MM.1S (cell line): ENCODE data around the gene TFDP2.

Experiments
- DNase-seq: peaks from one replicate; pipeline ENCODE4 v3.0.0-alpha.2; 2015
- H2AFZ ChIP-seq: fragments of 300-600 bp; sonication (generic); 2 replicates; pipeline ENCODE4 v1.6.0; 2016; ENCODE audit warnings: antibody characterized with exemption, low read length
- H3F3A ChIP-seq: fragments of 300-600 bp; sonication (generic); 2 replicates; pipeline ENCODE4 v1.6.1; 2016; ENCODE audit warnings: mild to moderate bottlenecking, antibody characterized with exemption, low read length, moderate library complexity, mixed read lengths; ENCODE audit not compliant: insufficient read depth
- H3K27ac ChIP-seq: fragments of 300-600 bp; sonication (generic); 2 replicates; pipeline ENCODE4 v1.5.1; 2016; ENCODE audit warnings: mild to moderate bottlenecking, low read length
- H3K27me3 ChIP-seq: fragments of 300-600 bp; sonication (generic); replicated peaks from 2 replicates; pipeline ENCODE4 v1.6.0; 2016; ENCODE audit warnings: low read length; ENCODE audit not compliant: insufficient read depth
- H3K36me3 ChIP-seq: fragments of 300-600 bp; sonication (generic); replicated peaks from 2 replicates; pipeline ENCODE4 v1.6.1; 2016; ENCODE audit warnings: mild to moderate bottlenecking, low read length, mixed read lengths; ENCODE audit not compliant: insufficient read depth
- H3K4me1 ChIP-seq: fragments of 300-600 bp; sonication (generic); 2 replicates; pipeline ENCODE4 v1.6.1; 2016; ENCODE audit warnings: low read length, mixed read lengths
- H3K4me2 ChIP-seq: fragments of 300-600 bp; sonication (generic); 2 replicates; pipeline ENCODE4 v1.6.0; 2016; ENCODE audit warnings: low read depth, low read length
- H3K4me3 ChIP-seq: fragments of 300-600 bp; sonication (generic); 2 replicates; pipeline ENCODE4 v1.5.1; 2016; ENCODE audit warnings: low read length, mixed read lengths
- H3K79me2 ChIP-seq: fragments of 300-600 bp; sonication (generic); 2 replicates; pipeline ENCODE4 v1.6.1; 2016; ENCODE audit warnings: mixed run types, low read length, mixed read lengths
- H3K9ac ChIP-seq: fragments of 300-600 bp; sonication (generic); 2 replicates; pipeline ENCODE4 v1.6.1; 2016; ENCODE audit warnings: low read length, mixed read lengths
- H3K9me2 ChIP-seq: fragments of 300-600 bp; sonication (generic); replicated peaks from 2 replicates; pipeline ENCODE4 v1.6.1; 2016; ENCODE audit warnings: mild to moderate bottlenecking, low read length, mixed read lengths; ENCODE audit not compliant: insufficient read depth
- H3K9me3 ChIP-seq: fragments of 300-600 bp; sonication (generic); replicated peaks from 2 replicates; pipeline ENCODE4 v1.6.1; 2016; ENCODE audit warnings: mild to moderate bottlenecking, low read length, mixed read lengths; ENCODE audit not compliant: insufficient read depth
- H4K20me1 ChIP-seq: fragments of 300-600 bp; sonication (generic); 2 replicates; pipeline ENCODE4 v1.6.1; 2016; ENCODE audit warnings: mild to moderate bottlenecking, low read length, moderate library complexity, mixed read lengths; ENCODE audit not compliant: insufficient read depth
- CTCF ChIP-seq: fragments of 300-600 bp; sonication (generic); IDR thresholded peaks from 2 replicates; pipeline ENCODE4 v1.5.1; 2016; ENCODE audit warnings: antibody characterized with exemption, low read length, mixed read lengths
- EZH2 ChIP-seq: fragments of 300-600 bp; sonication (generic); optimal IDR thresholded peaks from 2 replicates; pipeline ENCODE3; 2017; ENCODE audit warnings: low read depth, mild to moderate bottlenecking, antibody characterized with exemption, low read length, mixed read lengths
- EZH2phosphoT487 ChIP-seq: fragments of 300-600 bp; sonication (generic); IDR thresholded peaks from 2 replicates; pipeline ENCODE4 v1.6.1; 2018; ENCODE audit warnings: antibody characterized with exemption, low read length

The TFDP2 gene

GRCh38 chr3:142035308-142035922 lies 113.9 kb downstream of the TFDP2 start:
- no peaks in the 10 kb centered on the region for H3K79me2 ChIP-seq
- no peaks in the 10 kb centered on the region for H3K27me3 ChIP-seq
- H3K4me1 ChIP-seq: no peaks in the 10 kb centered on the region
- H4K20me1 ChIP-seq: no peaks in the 10 kb centered on the region
- no peaks in the 10 kb centered on the region for H3K9me3 ChIP-seq
- no peaks in the 10 kb centered on the region for H3F3A ChIP-seq
- DNase-seq: no peak
- H3K36me3 ChIP-seq: no peaks in the 10 kb centered on the region
- no peak overlapping the region for H3K4me3 ChIP-seq
- TF ChIP-seq EZH2: no peak
- no peak for TF ChIP-seq EZH2phosphoT487
- no peak for TF ChIP-seq CTCF
- H3K9ac ChIP-seq: no peak overlapping the region
- H3K27ac ChIP-seq: no peak overlapping the region
- H3K9me2 ChIP-seq: no peaks in the 10 kb centered on the region
- H3K4me2 ChIP-seq: no peak overlapping the region
- H2AFZ ChIP-seq: no peak overlapping the region

DNA sequence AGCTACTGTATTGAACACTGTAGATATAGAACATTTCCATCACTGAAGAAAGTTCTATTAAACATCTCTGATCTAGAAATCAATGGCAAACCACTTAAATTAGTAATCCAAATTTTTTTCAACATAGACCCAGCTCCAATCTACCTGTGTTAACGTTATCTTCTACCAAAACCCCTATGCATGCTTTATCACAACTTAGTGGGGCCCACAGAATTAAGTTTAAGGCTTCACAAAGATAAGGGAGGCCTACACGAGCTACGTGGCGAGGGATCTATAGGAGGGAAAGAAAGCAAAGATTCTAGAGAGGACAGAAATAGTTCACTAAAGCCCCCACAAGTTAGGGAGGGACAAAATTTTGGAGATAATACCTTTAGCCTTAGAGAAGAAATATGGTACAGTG lies 116.1 kb downstream of the TFDP2 start:
- H3K9me3 ChIP-seq: no peaks in the 10 kb centered on the region
- H3K79me2 ChIP-seq: no peaks in the 10 kb centered on the region
- no peaks in the 10 kb centered on the region for H3K4me1 ChIP-seq
- H3K27ac ChIP-seq: no peak overlapping the region
- H2AFZ ChIP-seq: no peak overlapping the region
- no peaks in the 10 kb centered on the region for H4K20me1 ChIP-seq
- H3K4me3 ChIP-seq: no peak overlapping the region
- no peak for DNase-seq
- TF ChIP-seq EZH2phosphoT487 (no peak), CTCF (no peak), EZH2 (no peak)
- H3K9ac ChIP-seq: no peak overlapping the region
- no peak overlapping the region for H3K4me2 ChIP-seq
- H3F3A ChIP-seq: no peaks in the 10 kb centered on the region
- no peaks in the 10 kb centered on the region for H3K27me3 ChIP-seq
- no peaks in the 10 kb centered on the region for H3K36me3 ChIP-seq
- no peaks in the 10 kb centered on the region for H3K9me2 ChIP-seq

- Histone ChIP-seq H3K4me1 (no peaks in the 10 kb centered on the region), H3K36me3 (no peaks in the 10 kb centered on the region), H3K27ac (no peak overlapping the region), H3K9me3 (no peaks in the 10 kb centered on the region), H3K9me2 (no peaks in the 10 kb centered on the region), H3K9ac (no peak overlapping the region), H3F3A (no peaks in the 10 kb centered on the region), H3K79me2 (no peaks in the 10 kb centered on the region), H2AFZ (no peak overlapping the region), H4K20me1 (no peaks in the 10 kb centered on the region), H3K4me3 (no peak overlapping the region), H3K4me2 (no peak overlapping the region), H3K27me3 (no peaks in the 10 kb centered on the region)
- no peak for TF ChIP-seq EZH2phosphoT487
- no peak for TF ChIP-seq EZH2
- no peak for TF ChIP-seq CTCF
- DNase-seq: no peak
Observed at GRCh38 chr3:142031575-142031974, 117.8 kb downstream of the TFDP2 start.
